ENCODE results near the gene RAP2C.

- TF ChIP-seq TCF4 (CRISPR knock-in tag; IDR thresholded peaks at IDR 0.05; ENCODE audit: borderline replicate concordance) (no peak), CREB5 (CRISPR knock-in tag; IDR thresholded peaks at IDR 0.05; ENCODE audit: low read depth) (no peak), SNAI2 (CRISPR knock-in tag; IDR thresholded peaks at IDR 0.05) (no peak), RARB (CRISPR knock-in tag; IDR thresholded peaks at IDR 0.05) (no peak), ZC3H10 (CRISPR knock-in tag; IDR thresholded peaks at IDR 0.05) (no peak)
Observed at GRCh38 chrX:132204629-132205028, 14.6 kb downstream of the RAP2C start.
